Spleen (tissue), 11 donors: ENCODE data around the gene KCNIP2. TPM values are rescaled to one million over a fixed set of nuclear protein-coding genes. Genes with fewer than 3 reads are reported as not detected.

Experiments used
- DNase-seq: peaks from one replicate; pipeline ENCODE4 v3.0.0-alpha.2; 2020
- H3K27ac ChIP-seq, 8 donors: fragments of 200-600 bp; sonication (generic) in 7 of 8; 1 replicate in 4 of 8; 2 replicates in 4 of 8; pipeline versions ENCODE4 v1.5.0 to v1.8.0; 2016 to 2021; ENCODE audit warnings: inconsistent platforms in 4 of 8, mild to moderate bottlenecking in 4 of 8, moderate library complexity in 1 of 8
- H3K27me3 ChIP-seq, 7 donors: fragments of 200-600 bp; sonication (generic) in 6 of 7; replicated peaks in 1 of 7; 1 replicate in 4 of 7; 2 replicates in 3 of 7; pipeline versions ENCODE4 v1.5.0 to v1.8.0; 2016 to 2021; ENCODE audit warnings: inconsistent platforms in 3 of 7, mild to moderate bottlenecking in 1 of 7
- H3K36me3 ChIP-seq, 6 donors: fragments of 200-600 bp; sonication (generic) in 5 of 6; 1 replicate in 4 of 6; 2 replicates in 2 of 6; pipeline versions ENCODE4 v1.5.0 to v1.8.0; 2016 to 2021; ENCODE audit warnings: inconsistent platforms in 2 of 6
- H3K4me1 ChIP-seq, 6 donors: fragments of 200-600 bp; sonication (generic) in 5 of 6; 1 replicate in 3 of 6; 2 replicates in 3 of 6; pipeline versions ENCODE4 v1.5.0 to v1.8.0; 2016 to 2021; ENCODE audit warnings: inconsistent platforms in 3 of 6
- H3K4me3 ChIP-seq, 8 donors: fragments of 200-600 bp; sonication (generic) in 7 of 8; 1 replicate in 4 of 8; 2 replicates in 4 of 8; pipeline versions ENCODE4 v1.5.0 to v1.8.0; 2016 to 2021; ENCODE audit warnings: inconsistent platforms in 4 of 8, mild to moderate bottlenecking in 4 of 8, moderate library complexity in 2 of 8
- H3K9me3 ChIP-seq, 8 donors: fragments of 200-600 bp; sonication (generic) in 7 of 8; 1 replicate in 4 of 8; 2 replicates in 4 of 8; pipeline versions ENCODE4 v1.5.0 to v1.8.0; 2016 to 2021; ENCODE audit warnings: inconsistent platforms in 4 of 8
- POLR2A ChIP-seq, 3 donors: fragments of 450-650 bp; IDR thresholded peaks; one replicate each; pipeline ENCODE4 v1.5.1; 2017; ENCODE audit warnings: antibody characterized with exemption in 3 of 3, mild to moderate bottlenecking in 1 of 3
- POLR2AphosphoS5 ChIP-seq, 3 donors: sonication (generic); formaldehyde crosslinking; IDR thresholded peaks; one replicate each; pipeline ENCODE4 v1.5.1; 2017; ENCODE audit warnings: antibody characterized with exemption in 3 of 3
- WGBS, 5 donors: extraction: QIAGEN DNeasy Blood & Tissue Kit in 3 of 5; methylation state at CpG; one replicate each; pipeline versions ENCODE4 v1.1.5 to v1.1.7; 2013 to 2018; 5-methylcytosine and 5-hydroxymethylcytosine counted together
- intact Hi-C: fragments of 100-400 bp; cut with DNase I; formaldehyde crosslinking; loops from one replicate; pipeline ENCODE4 v1.15.0; 2023; ENCODE audit warnings: low total_unique reads
- polyA plus RNA-seq, 3 donors: library from polyadenylated mRNA; stranded (reverse); fragments of 200-250 nt; gene quantifications; one replicate each; pipeline ENCODE4 v1.2.1, GENCODE V29; 2013
- total RNA-seq, 7 donors: library from RNA; depleted of rRNA in 3 of 7; stranded (reverse); fragments of >200 nt in 3 of 7; fragmentation: NEBNext Ultra II Directional in 4 of 7; extraction: Animal tissue kit (Norgen Biotek cat#: 25700) in 4 of 7; gene quantifications; one replicate each; pipeline versions ENCODE4 v1.1.0 to v1.2.1, GENCODE V29; 2016 to 2021
- TF ChIP-seq, protein P1 (sequence below), 11 experiments: fragments of 200-600 bp in 7 of 11; fragments of 450-650 bp in 4 of 11; sonication (generic) in 4 of 11; IDR thresholded peaks in 8 of 11; conservative IDR thresholded peaks in 3 of 11; 1 replicate in 7 of 11; 2 replicates in 4 of 11; pipeline versions ENCODE4 v1.4.0 to v1.8.0; 2016 to 2021; ENCODE audit warnings: antibody characterized with exemption in 11 of 11, inconsistent platforms in 4 of 11, mild to moderate bottlenecking in 1 of 11
- donor health status: healthy with polysubstance abuse.
- donor health status: DM: no; HTN: no; CAD: no; lungs with moderate emphysema.
- donor health status: DM: no; HTN: no; CAD: no.
- donor health status: Bipolar disorder and iron deficiency.
- donor health status: healthy.
- donor health status: DM: no; HTN: no; CAD: no.
- donor health status: DM: yes; HTN: yes; CAD: no.

Gene KCNIP2
- total and polyA plus RNA-seq, 10 donors = 1.00 to 8.6 (median 5.2) TPM

DNA sequence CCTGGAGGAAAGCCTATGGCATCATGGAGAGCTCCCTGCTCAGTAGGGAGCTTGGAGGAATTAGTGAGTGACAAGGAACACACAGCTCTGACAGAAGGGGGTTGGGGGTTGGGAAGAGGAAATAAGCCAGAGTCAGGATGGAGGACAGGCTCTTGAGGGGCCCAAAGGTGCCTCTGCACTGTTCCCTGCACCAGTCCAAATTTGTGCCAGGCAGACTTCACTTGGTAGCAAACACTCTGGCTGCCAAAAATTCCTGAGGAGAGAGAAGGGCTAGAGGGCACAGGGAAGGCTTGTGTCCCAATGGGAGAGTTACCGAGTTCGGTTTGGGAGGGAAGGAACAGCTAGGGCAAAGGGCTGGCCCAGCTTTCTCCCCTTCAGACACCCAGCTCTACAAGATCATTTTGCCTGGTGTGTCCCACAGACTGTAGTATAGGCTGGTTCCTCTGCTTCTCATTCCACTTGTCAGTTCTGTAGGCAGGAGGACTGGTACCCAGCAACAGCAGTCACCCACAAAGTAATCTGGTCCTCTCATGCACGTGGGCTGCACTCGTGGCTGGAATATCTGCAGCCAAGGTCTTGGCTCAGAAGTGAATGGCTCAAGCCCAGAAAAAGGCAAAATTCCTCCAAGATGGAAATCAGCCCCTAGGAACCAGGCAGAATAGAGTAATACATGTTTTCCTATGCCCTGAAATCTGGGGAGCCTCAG lies 8.0 kb upstream of the KCNIP2 start:
- H3K4me1 ChIP-seq = peaks cover 0 to 27% (median 16%) of the 10 kb centered on the region in 6 donors
- TF ChIP-seq, protein P1, sequence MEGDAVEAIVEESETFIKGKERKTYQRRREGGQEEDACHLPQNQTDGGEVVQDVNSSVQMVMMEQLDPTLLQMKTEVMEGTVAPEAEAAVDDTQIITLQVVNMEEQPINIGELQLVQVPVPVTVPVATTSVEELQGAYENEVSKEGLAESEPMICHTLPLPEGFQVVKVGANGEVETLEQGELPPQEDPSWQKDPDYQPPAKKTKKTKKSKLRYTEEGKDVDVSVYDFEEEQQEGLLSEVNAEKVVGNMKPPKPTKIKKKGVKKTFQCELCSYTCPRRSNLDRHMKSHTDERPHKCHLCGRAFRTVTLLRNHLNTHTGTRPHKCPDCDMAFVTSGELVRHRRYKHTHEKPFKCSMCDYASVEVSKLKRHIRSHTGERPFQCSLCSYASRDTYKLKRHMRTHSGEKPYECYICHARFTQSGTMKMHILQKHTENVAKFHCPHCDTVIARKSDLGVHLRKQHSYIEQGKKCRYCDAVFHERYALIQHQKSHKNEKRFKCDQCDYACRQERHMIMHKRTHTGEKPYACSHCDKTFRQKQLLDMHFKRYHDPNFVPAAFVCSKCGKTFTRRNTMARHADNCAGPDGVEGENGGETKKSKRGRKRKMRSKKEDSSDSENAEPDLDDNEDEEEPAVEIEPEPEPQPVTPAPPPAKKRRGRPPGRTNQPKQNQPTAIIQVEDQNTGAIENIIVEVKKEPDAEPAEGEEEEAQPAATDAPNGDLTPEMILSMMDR (IDR thresholded peaks at IDR 0.05 in 8 of 11, conservative IDR thresholded peaks at IDR 0.05 in 3 of 11) = no peak
- no peak for TF ChIP-seq POLR2A (IDR thresholded peaks at IDR 0.05)
- TF ChIP-seq POLR2AphosphoS5 (IDR thresholded peaks at IDR 0.05) = no peak
- no peak for DNase-seq
- H3K27me3 ChIP-seq = no peaks in the 10 kb centered on the region
- 88 to 92% (median 92%) methylated on average over 4 of the region's 4 CpGs for WGBS, 5 donors
- no peaks in the 10 kb centered on the region for H3K9me3 ChIP-seq
- peaks cover 0 to 56% (median 18%) of the 10 kb centered on the region in 6 donors for H3K36me3 ChIP-seq
- H3K27ac ChIP-seq = no peak overlapping the region
- intact Hi-C loops = no loop called here
- no peak overlapping the region for H3K4me3 ChIP-seq

DNA sequence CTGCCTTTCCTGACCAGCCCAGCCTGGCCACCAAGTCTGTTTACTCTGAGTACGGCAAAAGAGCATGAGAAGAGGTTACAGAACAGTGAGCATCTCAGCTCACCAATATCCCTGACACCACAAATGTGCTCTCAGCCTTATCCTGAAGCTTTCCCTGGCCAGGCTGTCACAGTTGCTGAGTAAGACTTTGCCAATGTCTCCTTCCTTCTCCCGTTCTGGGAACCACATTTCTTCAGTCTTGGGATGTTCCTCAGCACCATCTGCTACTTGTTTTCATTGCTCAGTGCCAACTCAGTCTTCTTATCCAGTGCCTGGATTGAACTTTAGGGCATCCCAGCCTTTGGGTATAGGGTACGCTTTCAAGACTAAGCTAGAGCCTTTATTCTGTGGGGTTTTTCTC lies 7.1 kb upstream of the KCNIP2 start:
- Histone ChIP-seq H3K9me3 (no peaks in the 10 kb centered on the region), H3K4me1 (peaks cover 0 to 27% (median 16%) of the 10 kb centered on the region in 6 donors), H3K27me3 (no peaks in the 10 kb centered on the region), H3K36me3 (peaks cover 0 to 64% (median 26%) of the 10 kb centered on the region in 6 donors), H3K4me3 (no peak overlapping the region), H3K27ac (no peak overlapping the region)
- 84 to 94% (median 88%) methylated on average over 3 of the region's 3 CpGs for WGBS, 5 donors
- intact Hi-C loops = no loop called here
- DNase-seq = no peak
- TF ChIP-seq POLR2A (IDR thresholded peaks at IDR 0.05) (no peak), POLR2AphosphoS5 (IDR thresholded peaks at IDR 0.05) (no peak)
- TF ChIP-seq, protein P1 (IDR thresholded peaks at IDR 0.05 in 8 of 11, conservative IDR thresholded peaks at IDR 0.05 in 3 of 11) = no peak

DNA sequence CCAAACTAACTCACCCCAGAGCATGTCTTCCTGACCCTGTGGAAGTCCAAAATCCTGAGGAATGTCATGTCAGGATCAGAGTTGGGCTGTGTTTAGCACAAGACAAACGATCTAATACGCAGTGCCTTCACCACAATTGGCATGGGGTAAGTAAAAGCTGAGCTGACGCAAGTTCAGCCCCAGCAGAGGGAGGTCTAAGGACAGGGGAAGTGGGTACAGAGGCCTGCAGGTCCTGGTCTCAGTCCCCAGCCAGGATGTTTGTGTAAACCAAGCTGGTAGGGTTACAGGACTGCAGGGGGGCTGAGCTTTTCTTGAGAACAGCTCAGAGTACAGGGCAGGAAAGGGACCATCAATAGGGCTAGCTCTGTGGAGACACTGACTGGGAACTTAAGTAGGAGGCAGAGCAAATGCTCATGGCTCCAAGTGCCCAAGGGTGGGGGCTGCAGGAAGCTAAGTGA lies 5.3 kb upstream of the KCNIP2 start:
- 25 to 59% (median 46%) methylated on average over 3 of the region's 3 CpGs for WGBS, 5 donors
- no peak for DNase-seq
- Histone ChIP-seq H3K4me3 (peak overlapping the region in 1 of 8 donors; percentile 2), H3K4me1 (peaks cover 0 to 39% (median 23%) of the 10 kb centered on the region in 6 donors), H3K9me3 (no peaks in the 10 kb centered on the region), H3K27ac (peak overlapping the region in 5 of 8 donors; percentile 12 to 67 (median 44)), H3K27me3 (no peaks in the 10 kb centered on the region), H3K36me3 (peaks cover 0 to 73% (median 31%) of the 10 kb centered on the region in 6 donors)
- peak in 1 of 3 donors; percentile 6 for TF ChIP-seq POLR2AphosphoS5 (IDR thresholded peaks at IDR 0.05)
- no peak for TF ChIP-seq POLR2A (IDR thresholded peaks at IDR 0.05)
- TF ChIP-seq, protein P1 (IDR thresholded peaks at IDR 0.05 in 8 of 11, conservative IDR thresholded peaks at IDR 0.05 in 3 of 11) = no peak
- intact Hi-C loops = no loop called here

DNA sequence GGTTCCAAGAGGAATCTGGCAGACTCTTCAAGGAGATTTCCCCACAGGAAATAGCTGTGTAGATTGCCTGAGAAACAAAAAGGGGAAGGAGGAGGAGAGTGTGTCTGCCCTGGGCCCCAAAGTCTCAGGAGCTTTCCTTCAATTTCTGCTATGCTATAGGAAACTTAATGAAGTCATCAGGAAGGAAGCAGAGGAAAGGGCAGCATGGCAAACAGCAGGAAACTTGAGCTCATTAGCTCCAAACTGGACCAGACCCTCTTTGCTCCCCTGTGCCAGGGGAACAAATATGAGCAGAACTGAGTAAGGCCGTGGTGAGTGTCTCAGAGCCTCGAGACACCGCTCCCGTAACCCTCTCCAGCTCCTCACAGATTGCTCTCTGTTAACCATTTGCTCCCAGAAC lies 4.8 kb upstream of the KCNIP2 start:
- 27 to 61% (median 52%) methylated on average over 3 to 4 of the region's 4 CpGs for WGBS, 5 donors
- H3K4me1 ChIP-seq = peaks cover 0 to 44% (median 28%) of the 10 kb centered on the region in 6 donors
- no peak for DNase-seq
- peak overlapping the region in 5 of 8 donors; percentile 12 to 67 (median 44) for H3K27ac ChIP-seq
- intact Hi-C loops = no loop called here
- no peak for TF ChIP-seq POLR2A (IDR thresholded peaks at IDR 0.05)
- TF ChIP-seq, protein P1 (IDR thresholded peaks at IDR 0.05 in 8 of 11, conservative IDR thresholded peaks at IDR 0.05 in 3 of 11) = no peak
- TF ChIP-seq POLR2AphosphoS5 (IDR thresholded peaks at IDR 0.05) = no peak
- H3K27me3 ChIP-seq = no peaks in the 10 kb centered on the region
- peaks cover 0 to 73% (median 31%) of the 10 kb centered on the region in 6 donors for H3K36me3 ChIP-seq
- peak overlapping the region in 1 of 8 donors; percentile 2 for H3K4me3 ChIP-seq
- no peaks in the 10 kb centered on the region for H3K9me3 ChIP-seq
